Measurements from ENCODE around the gene PDE2A. TPM values are rescaled to one million over a fixed set of nuclear protein-coding genes. Genes with fewer than 3 reads are reported as not detected.

The PDE2A gene
- total RNA-seq, 2 donors from 2014 or later, result 3.7 to 13.3 TPM

- Mint-ChIP-seq H3K9me3 (no peaks in the 10 kb centered on the region), H3K27ac (no peak overlapping the region), H3K4me3 (peak overlapping the region; percentile 24), H3K27me3 (ENCODE audit: insufficient read depth) (peaks cover 9% of the 10 kb centered on the region), H3K36me3 (ENCODE audit: low read depth) (no peaks in the 10 kb centered on the region), H3K4me1 (no peaks in the 10 kb centered on the region)
- peaks cover 42% of the 10 kb centered on the region for H3K27me3 ChIP-seq (ENCODE audit: control insufficient read depth, insufficient read depth, low read length, poor library complexity, severe bottlenecking)
- H3K27ac ChIP-seq (ENCODE audit: low read depth, low read length), result no peak overlapping the region
- H3K9ac ChIP-seq (ENCODE audit: extremely low read depth, low read length, poor library complexity, severe bottlenecking), result no peak overlapping the region
- WGBS, 2 experiments (ENCODE audit: insufficient coverage in 1 of 2, insufficient read length in 1 of 2), result 83 to 92% methylated on average over 2 to 7 of the region's 7 CpGs
- H3K4me3 ChIP-seq (ENCODE audit: low read length), result no peak overlapping the region
- no peaks in the 10 kb centered on the region for H3K9me3 ChIP-seq (ENCODE audit: control insufficient read depth, low read length)
- H3K4me1 ChIP-seq (ENCODE audit: control insufficient read depth, insufficient read depth, low read length), result no peaks in the 10 kb centered on the region
- TF ChIP-seq CTCF (conservative IDR thresholded peaks at IDR 0.05), result no peak
- no peak for DNase-seq
- H3K36me3 ChIP-seq (ENCODE audit: control insufficient read depth, insufficient read depth, low read length), result no peaks in the 10 kb centered on the region
Measured at GRCh38 chr11:72643547-72643946, 30.7 kb downstream of the PDE2A start.

- H3K27me3 Mint-ChIP-seq (ENCODE audit: insufficient read depth), result peaks cover 9% of the 10 kb centered on the region
- H3K4me3 ChIP-seq (ENCODE audit: low read length), result no peak overlapping the region
- H3K9me3 ChIP-seq (ENCODE audit: control insufficient read depth, low read length), result no peaks in the 10 kb centered on the region
- no peaks in the 10 kb centered on the region for H3K36me3 ChIP-seq (ENCODE audit: control insufficient read depth, insufficient read depth, low read length)
- H3K4me3 Mint-ChIP-seq, result peak overlapping the region; percentile 47
- DNase-seq, result peak; percentile 92
- H3K27ac Mint-ChIP-seq, result no peak overlapping the region
- TF ChIP-seq CTCF (conservative IDR thresholded peaks at IDR 0.05), result peak; percentile 99
- no peaks in the 10 kb centered on the region for H3K4me1 Mint-ChIP-seq
- H3K9me3 Mint-ChIP-seq, result no peaks in the 10 kb centered on the region
- H3K4me1 ChIP-seq (ENCODE audit: control insufficient read depth, insufficient read depth, low read length), result no peaks in the 10 kb centered on the region
- 2 to 4% methylated on average over 14 to 59 of the region's 59 CpGs for WGBS, 2 experiments (ENCODE audit: insufficient coverage in 1 of 2, insufficient read length in 1 of 2)
- no peak overlapping the region for H3K9ac ChIP-seq (ENCODE audit: extremely low read depth, low read length, poor library complexity, severe bottlenecking)
- peaks cover 46% of the 10 kb centered on the region for H3K27me3 ChIP-seq (ENCODE audit: control insufficient read depth, insufficient read depth, low read length, poor library complexity, severe bottlenecking)
- no peak overlapping the region for H3K27ac ChIP-seq (ENCODE audit: low read depth, low read length)
- H3K36me3 Mint-ChIP-seq (ENCODE audit: low read depth), result no peaks in the 10 kb centered on the region
Measured at GRCh38 chr11:72642884-72643522, 31.2 kb downstream of the PDE2A start.

GRCh38 chr11:72642043-72642883, 32.0 kb downstream of the PDE2A start:
- Histone ChIP-seq H3K4me1 (ENCODE audit: control insufficient read depth, insufficient read depth, low read length) (no peaks in the 10 kb centered on the region), H3K36me3 (ENCODE audit: control insufficient read depth, insufficient read depth, low read length) (no peaks in the 10 kb centered on the region), H3K4me3 (ENCODE audit: low read length) (no peak overlapping the region), H3K27ac (ENCODE audit: low read depth, low read length) (no peak overlapping the region), H3K9me3 (ENCODE audit: control insufficient read depth, low read length) (no peaks in the 10 kb centered on the region), H3K27me3 (ENCODE audit: control insufficient read depth, insufficient read depth, low read length, poor library complexity, severe bottlenecking) (peaks cover 46% of the 10 kb centered on the region), H3K9ac (ENCODE audit: extremely low read depth, low read length, poor library complexity, severe bottlenecking) (no peak overlapping the region)
- Mint-ChIP-seq H3K27me3 (ENCODE audit: insufficient read depth) (peaks cover 15% of the 10 kb centered on the region), H3K36me3 (ENCODE audit: low read depth) (no peaks in the 10 kb centered on the region), H3K27ac (no peak overlapping the region), H3K9me3 (no peaks in the 10 kb centered on the region), H3K4me1 (peaks cover 5% of the 10 kb centered on the region), H3K4me3 (peak overlapping the region; percentile 47)
- no peak for TF ChIP-seq CTCF (conservative IDR thresholded peaks at IDR 0.05)
- 3 to 11% methylated on average over 10 to 85 of the region's 85 CpGs for WGBS, 2 experiments (ENCODE audit: insufficient coverage in 1 of 2, insufficient read length in 1 of 2)
- peak; percentile 84 for DNase-seq

All from endodermal cell (in vitro differentiated cells).